Mesendoderm (in vitro differentiated cells): ENCODE data around the gene SCN4B. TPM values are rescaled to one million over a fixed set of nuclear protein-coding genes. Genes with fewer than 3 reads are reported as not detected.
A peak's percentile ranks its signal among the peaks of the same experiment; 100 is the strongest.

Experiments
- DNase-seq: peaks from one replicate; pipeline ENCODE4 v3.0.0; 2013
- H2AK5ac ChIP-seq: 2 replicates; pipeline ENCODE4 v1.6.1; 2013; ENCODE audit warnings: low read length, inconsistent platforms
- H2BK120ac ChIP-seq: 2 replicates; pipeline ENCODE4 v1.6.1; 2013; ENCODE audit warnings: low read depth, mild to moderate bottlenecking, low read length, moderate library complexity, mixed read lengths
- H2BK15ac ChIP-seq: replicated peaks from 2 replicates; pipeline ENCODE4 v1.6.1; 2013; ENCODE audit warnings: low read depth, mild to moderate bottlenecking, moderate library complexity
- H2BK5ac ChIP-seq: 2 replicates; pipeline ENCODE4 v1.6.1; 2013; ENCODE audit warnings: low read length, inconsistent platforms
- H3K18ac ChIP-seq: 2 replicates; pipeline ENCODE4 v1.6.1; 2013; ENCODE audit warnings: mild to moderate bottlenecking, low read length, mixed read lengths
- H3K23ac ChIP-seq: one replicate; pipeline ENCODE4 v1.6.1; 2013; ENCODE audit warnings: low read length
- H3K27ac ChIP-seq: 2 replicates; pipeline ENCODE4 v1.5.1; 2013; ENCODE audit warnings: low read depth, mild to moderate bottlenecking, inconsistent platforms, low read length, moderate library complexity
- H3K27me3 ChIP-seq: 2 replicates; pipeline ENCODE4 v1.6.1; 2013; ENCODE audit warnings: low read length, control low read depth, mild to moderate bottlenecking, inconsistent platforms; ENCODE audit not compliant: insufficient read depth, poor library complexity
- H3K36me3 ChIP-seq: 2 replicates; pipeline ENCODE4 v1.6.1; 2013; ENCODE audit warnings: low read length, inconsistent platforms; ENCODE audit not compliant: control insufficient read depth, insufficient read depth
- H3K4ac ChIP-seq: one replicate; pipeline ENCODE4 v1.6.1; 2013; ENCODE audit warnings: low read depth, mild to moderate bottlenecking, low read length, moderate library complexity
- H3K4me1 ChIP-seq: 2 replicates; pipeline ENCODE4 v1.6.1; 2013; ENCODE audit warnings: low read depth, low read length, inconsistent platforms; ENCODE audit not compliant: control insufficient read depth
- H3K4me2 ChIP-seq: 2 replicates; pipeline ENCODE4 v1.6.1; 2013; ENCODE audit warnings: low read length
- H3K4me3 ChIP-seq: 2 replicates; pipeline ENCODE4 v1.5.1; 2013; ENCODE audit warnings: mild to moderate bottlenecking, low read length
- H3K56ac ChIP-seq: one replicate; pipeline ENCODE4 v1.6.1; 2013; ENCODE audit warnings: low read length
- H3K79me1 ChIP-seq: 2 replicates; pipeline ENCODE4 v1.6.1; 2013; ENCODE audit warnings: low read length, inconsistent platforms
- H3K79me2 ChIP-seq: 2 replicates; pipeline ENCODE4 v1.6.1; 2013; ENCODE audit warnings: mild to moderate bottlenecking, low read length; ENCODE audit not compliant: control insufficient read depth, insufficient read depth
- H3K9ac ChIP-seq: 2 replicates; pipeline ENCODE4 v1.6.1; 2013; ENCODE audit warnings: low read length, inconsistent platforms
- H4K5ac ChIP-seq: one replicate; pipeline ENCODE4 v1.6.1; 2013; ENCODE audit warnings: low read length
- H4K8ac ChIP-seq: one replicate; pipeline ENCODE4 v1.6.1; 2013; ENCODE audit warnings: low read depth, mild to moderate bottlenecking, control low read depth, low read length, moderate library complexity
- WGBS: extraction: QIAGEN DNeasy Blood & Tissue Kit; methylation state at CpG from one replicate; pipeline ENCODE4 v1.1.7; 2013; ENCODE audit warnings: low lambda C conversion rate, missing lambda C conversion rate; ENCODE audit not compliant: insufficient coverage; ENCODE audit errors: extremely low coverage; 5-methylcytosine and 5-hydroxymethylcytosine counted together
- polyA plus RNA-seq, 2 experiments: library from polyadenylated mRNA; stranded (reverse); fragments of 200-250 nt; gene quantifications; one replicate each; pipeline ENCODE4 v1.2.3, GENCODE V29; 2013

SCN4B gene
- 0.04 TPM for polyA plus RNA-seq (2013, experiment 1 of 2)
- 0.04 TPM for polyA plus RNA-seq (2013, experiment 2 of 2)

- Histone ChIP-seq H3K4me1 (peaks cover 12% of the 10 kb centered on the region), H3K27ac (no peak within 1 kb of the TSS), H2AK5ac (no peak within 1 kb of the TSS), H3K4me3 (peak within 1 kb of the TSS; percentile 52), H2BK120ac (no peak within 1 kb of the TSS), H2BK15ac (no peak within 1 kb of the TSS), H3K18ac (no peak within 1 kb of the TSS), H3K36me3 (no peaks in the 10 kb centered on the region), H3K23ac (peak within 1 kb of the TSS; percentile 52), H3K27me3 (peaks cover 59% of the 10 kb centered on the region), H2BK5ac (no peak within 1 kb of the TSS), H3K9ac (peak within 1 kb of the TSS; percentile 57), H3K79me1 (no peaks in the 10 kb centered on the region), H3K56ac (peak within 1 kb of the TSS; percentile 73), H4K5ac (no peak within 1 kb of the TSS), H3K4ac (no peak within 1 kb of the TSS), H3K4me2 (peak within 1 kb of the TSS; percentile 94), H4K8ac (no peak within 1 kb of the TSS), H3K79me2 (no peaks in the 10 kb centered on the region)
- peak; percentile 83 for DNase-seq
- WGBS, result no CpG with 5 or more reads among the region's 88 CpGs
Measured at GRCh38 chr11:118152552-118153471, at the start of gene SCN4B. SCN4B (minus strand) TSS chr11:118152823; CDS start chr11:118152673, 150 bp downstream.

- H4K5ac ChIP-seq, result no peak overlapping the region
- no peaks in the 10 kb centered on the region for H3K36me3 ChIP-seq
- no peak overlapping the region for H2BK5ac ChIP-seq
- no peak overlapping the region for H2AK5ac ChIP-seq
- no peak overlapping the region for H4K8ac ChIP-seq
- no peak overlapping the region for H2BK120ac ChIP-seq
- H3K4ac ChIP-seq, result no peak overlapping the region
- DNase-seq, result no peak
- no peak overlapping the region for H2BK15ac ChIP-seq
- WGBS, result no CpG with 5 or more reads among the region's 2 CpGs
- no peaks in the 10 kb centered on the region for H3K79me1 ChIP-seq
- H3K4me2 ChIP-seq, result no peak overlapping the region
- H3K27ac ChIP-seq, result no peak overlapping the region
- no peak overlapping the region for H3K23ac ChIP-seq
- no peak overlapping the region for H3K9ac ChIP-seq
- no peak overlapping the region for H3K4me3 ChIP-seq
- H3K56ac ChIP-seq, result no peak overlapping the region
- H3K4me1 ChIP-seq, result no peaks in the 10 kb centered on the region
- H3K79me2 ChIP-seq, result no peaks in the 10 kb centered on the region
- no peak overlapping the region for H3K18ac ChIP-seq
- H3K27me3 ChIP-seq, result no peaks in the 10 kb centered on the region
Measured at GRCh38 chr11:118201966-118202365, 49.3 kb upstream of the SCN4B start.

GRCh38 chr11:118200901-118201680 is 48.5 kb upstream of the SCN4B start:
- Histone ChIP-seq H4K5ac (no peak overlapping the region), H2BK5ac (no peak overlapping the region), H3K4ac (no peak overlapping the region), H3K36me3 (no peaks in the 10 kb centered on the region), H2BK120ac (no peak overlapping the region), H3K4me1 (no peaks in the 10 kb centered on the region), H2AK5ac (no peak overlapping the region), H3K4me3 (no peak overlapping the region), H3K27me3 (no peaks in the 10 kb centered on the region), H3K27ac (no peak overlapping the region), H2BK15ac (no peak overlapping the region), H4K8ac (no peak overlapping the region), H3K79me2 (no peaks in the 10 kb centered on the region), H3K9ac (no peak overlapping the region), H3K23ac (no peak overlapping the region), H3K79me1 (no peaks in the 10 kb centered on the region), H3K56ac (no peak overlapping the region), H3K18ac (no peak overlapping the region), H3K4me2 (no peak overlapping the region)
- DNase-seq, result no peak
- WGBS, result no CpG with 5 or more reads among the region's 9 CpGs

- H2AK5ac ChIP-seq, result no peak overlapping the region
- H3K18ac ChIP-seq, result no peak overlapping the region
- no peak overlapping the region for H3K4me2 ChIP-seq
- no peak overlapping the region for H4K8ac ChIP-seq
- H4K5ac ChIP-seq, result no peak overlapping the region
- no peak overlapping the region for H3K4me3 ChIP-seq
- no peaks in the 10 kb centered on the region for H3K27me3 ChIP-seq
- H3K79me1 ChIP-seq, result no peaks in the 10 kb centered on the region
- WGBS, result no CpG with 5 or more reads among the region's 5 CpGs
- H3K9ac ChIP-seq, result no peak overlapping the region
- H3K56ac ChIP-seq, result no peak overlapping the region
- H3K23ac ChIP-seq, result no peak overlapping the region
- H2BK120ac ChIP-seq, result no peak overlapping the region
- H3K4me1 ChIP-seq, result no peaks in the 10 kb centered on the region
- H3K27ac ChIP-seq, result no peak overlapping the region
- H2BK15ac ChIP-seq, result no peak overlapping the region
- no peaks in the 10 kb centered on the region for H3K79me2 ChIP-seq
- no peaks in the 10 kb centered on the region for H3K36me3 ChIP-seq
- DNase-seq, result no peak
- H3K4ac ChIP-seq, result no peak overlapping the region
- no peak overlapping the region for H2BK5ac ChIP-seq
Measured at GRCh38 chr11:118200497-118200896, 47.9 kb upstream of the SCN4B start.

GRCh38 chr11:118199135-118199534 is 46.5 kb upstream of the SCN4B start:
- Histone ChIP-seq H2BK15ac (no peak overlapping the region), H2AK5ac (no peak overlapping the region), H3K4me2 (no peak overlapping the region), H2BK5ac (no peak overlapping the region), H3K4me3 (no peak overlapping the region), H3K27me3 (no peaks in the 10 kb centered on the region), H3K18ac (no peak overlapping the region), H3K79me2 (no peaks in the 10 kb centered on the region), H3K9ac (no peak overlapping the region), H3K27ac (no peak overlapping the region), H3K79me1 (no peaks in the 10 kb centered on the region), H4K5ac (no peak overlapping the region), H3K23ac (no peak overlapping the region), H3K4ac (no peak overlapping the region), H2BK120ac (no peak overlapping the region), H3K4me1 (no peaks in the 10 kb centered on the region), H3K36me3 (no peaks in the 10 kb centered on the region), H4K8ac (no peak overlapping the region), H3K56ac (no peak overlapping the region)
- no peak for DNase-seq
- WGBS, result no CpG with 5 or more reads among the region's 6 CpGs
